Retinal pigment epithelial cell (primary cell): ENCODE data around the gene RMC1.

ENCODE experiments used
- DNase-seq: peaks from one replicate; pipeline ENCODE4 v3.0.0-alpha.2; 2010; ENCODE audit warnings: low read depth
- H3K4me3 ChIP-seq: 2 replicates; pipeline ENCODE4 v1.5.1; 2011; ENCODE audit warnings: mild to moderate bottlenecking, low read length, control low read depth, moderate library complexity
- TF ChIP-seq, protein P1 (sequence below): conservative IDR thresholded peaks from 2 replicates; pipeline ENCODE4 v1.5.1; 2011; ENCODE audit warnings: low read depth, low read length, control low read depth, inconsistent platforms

RMC1 gene

DNA sequence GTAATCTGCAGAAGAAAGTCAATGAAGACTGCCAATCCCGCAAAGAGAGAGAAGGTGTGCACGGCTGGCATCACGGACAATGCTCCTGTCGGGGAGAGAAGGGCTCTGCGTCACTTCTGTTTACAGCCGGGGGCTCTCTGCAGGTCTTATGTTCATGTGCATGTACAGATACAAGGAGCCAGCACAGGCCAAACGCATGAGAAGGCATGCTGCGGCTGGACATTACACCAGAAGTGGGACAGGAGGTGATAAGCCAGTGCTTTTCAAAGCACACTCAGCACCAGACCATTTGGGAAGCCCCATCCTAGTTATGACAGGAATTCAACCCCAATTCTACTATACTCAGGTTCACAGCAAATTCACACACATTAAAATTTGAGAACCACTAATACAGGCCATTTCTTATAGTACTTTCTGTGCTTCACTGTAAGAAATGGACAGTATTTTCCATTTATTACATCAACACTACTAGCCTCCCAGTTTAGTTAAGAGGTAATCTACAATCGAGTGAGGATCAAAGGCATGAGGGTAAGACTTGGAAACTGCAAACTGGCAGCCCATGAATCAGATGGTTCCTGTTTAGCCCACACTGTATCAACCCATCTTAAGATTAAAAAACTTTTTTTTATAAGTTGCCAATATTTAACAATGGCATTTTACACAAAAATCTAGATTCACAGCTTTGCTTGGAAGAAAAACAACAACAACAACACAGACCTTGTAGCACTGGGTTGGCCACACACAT lies 38.2 kb downstream of the RMC1 start:
- H3K4me3 ChIP-seq = no peak overlapping the region
- no peak for DNase-seq
- TF ChIP-seq, protein P1, sequence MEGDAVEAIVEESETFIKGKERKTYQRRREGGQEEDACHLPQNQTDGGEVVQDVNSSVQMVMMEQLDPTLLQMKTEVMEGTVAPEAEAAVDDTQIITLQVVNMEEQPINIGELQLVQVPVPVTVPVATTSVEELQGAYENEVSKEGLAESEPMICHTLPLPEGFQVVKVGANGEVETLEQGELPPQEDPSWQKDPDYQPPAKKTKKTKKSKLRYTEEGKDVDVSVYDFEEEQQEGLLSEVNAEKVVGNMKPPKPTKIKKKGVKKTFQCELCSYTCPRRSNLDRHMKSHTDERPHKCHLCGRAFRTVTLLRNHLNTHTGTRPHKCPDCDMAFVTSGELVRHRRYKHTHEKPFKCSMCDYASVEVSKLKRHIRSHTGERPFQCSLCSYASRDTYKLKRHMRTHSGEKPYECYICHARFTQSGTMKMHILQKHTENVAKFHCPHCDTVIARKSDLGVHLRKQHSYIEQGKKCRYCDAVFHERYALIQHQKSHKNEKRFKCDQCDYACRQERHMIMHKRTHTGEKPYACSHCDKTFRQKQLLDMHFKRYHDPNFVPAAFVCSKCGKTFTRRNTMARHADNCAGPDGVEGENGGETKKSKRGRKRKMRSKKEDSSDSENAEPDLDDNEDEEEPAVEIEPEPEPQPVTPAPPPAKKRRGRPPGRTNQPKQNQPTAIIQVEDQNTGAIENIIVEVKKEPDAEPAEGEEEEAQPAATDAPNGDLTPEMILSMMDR = no peak

- TF ChIP-seq, protein P1 = no peak
- H3K4me3 ChIP-seq = no peak overlapping the region
- no peak for DNase-seq
Observed at GRCh38 chr18:23542461-23542860, 39.1 kb downstream of the RMC1 start.

GRCh38 chr18:23545247-23545789 lies 42.0 kb downstream of the RMC1 start:
- DNase-seq = no peak
- H3K4me3 ChIP-seq = no peak overlapping the region
- TF ChIP-seq, protein P1 = no peak

DNA sequence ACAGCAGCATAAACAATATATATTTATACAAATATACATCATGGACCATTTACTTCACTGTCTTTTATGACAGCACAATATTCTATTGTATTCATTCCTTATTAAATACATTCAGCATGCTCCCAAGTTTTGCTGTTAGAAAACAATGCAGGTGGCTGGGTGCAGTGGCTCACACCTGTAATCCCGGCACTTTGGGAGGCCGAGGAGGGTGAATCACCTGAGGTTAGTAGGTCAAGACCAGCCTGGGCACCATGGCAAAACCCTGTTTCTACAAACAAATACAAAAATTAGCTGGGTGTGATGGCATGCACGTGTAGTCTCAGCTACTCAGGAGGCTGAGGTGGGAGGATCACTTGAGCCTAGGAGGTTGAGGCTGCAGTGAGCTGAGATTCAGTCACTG lies 44.0 kb downstream of the RMC1 start:
- TF ChIP-seq, protein P1 = no peak
- DNase-seq = no peak
- no peak overlapping the region for H3K4me3 ChIP-seq

DNA sequence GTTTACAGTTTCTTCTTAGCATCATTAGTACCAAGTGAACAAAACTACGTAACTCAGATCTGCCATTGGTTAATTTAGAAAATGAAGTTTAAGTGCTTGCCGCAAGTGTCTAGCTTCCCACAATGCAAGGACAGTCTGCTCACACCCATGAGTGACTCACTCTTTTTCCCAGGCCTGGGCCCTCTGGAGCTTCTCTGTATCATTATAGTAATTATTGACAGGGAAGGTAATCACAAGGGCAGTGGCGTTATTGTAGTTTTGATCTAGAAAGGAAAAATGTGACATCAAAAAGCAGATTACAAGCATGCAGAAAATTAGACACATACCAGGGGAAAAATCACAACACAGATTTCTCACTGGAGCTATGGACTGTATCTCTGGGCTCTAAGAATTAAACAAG lies 44.5 kb downstream of the RMC1 start:
- no peak for DNase-seq
- TF ChIP-seq, protein P1 = no peak
- no peak overlapping the region for H3K4me3 ChIP-seq

DNA sequence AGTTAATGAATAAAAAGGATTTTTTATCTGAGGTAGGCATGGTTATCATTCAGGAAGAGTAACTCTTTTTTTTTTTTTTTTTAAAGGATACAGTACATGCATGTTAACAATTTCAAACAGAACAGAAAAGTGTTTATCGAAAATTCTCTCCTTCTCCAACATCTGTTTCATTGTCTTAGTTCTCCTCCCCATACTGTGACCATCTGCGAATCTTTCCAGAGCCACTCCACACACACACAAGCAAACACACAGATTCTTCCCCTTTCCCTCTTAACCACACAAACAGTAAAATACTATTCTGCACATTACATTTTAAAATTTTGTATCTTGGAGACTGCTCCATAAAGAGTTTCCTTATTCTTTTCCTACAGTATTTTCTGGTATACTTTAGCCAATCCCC lies 45.0 kb downstream of the RMC1 start:
- DNase-seq = no peak
- TF ChIP-seq, protein P1 = no peak
- H3K4me3 ChIP-seq = no peak overlapping the region

DNA sequence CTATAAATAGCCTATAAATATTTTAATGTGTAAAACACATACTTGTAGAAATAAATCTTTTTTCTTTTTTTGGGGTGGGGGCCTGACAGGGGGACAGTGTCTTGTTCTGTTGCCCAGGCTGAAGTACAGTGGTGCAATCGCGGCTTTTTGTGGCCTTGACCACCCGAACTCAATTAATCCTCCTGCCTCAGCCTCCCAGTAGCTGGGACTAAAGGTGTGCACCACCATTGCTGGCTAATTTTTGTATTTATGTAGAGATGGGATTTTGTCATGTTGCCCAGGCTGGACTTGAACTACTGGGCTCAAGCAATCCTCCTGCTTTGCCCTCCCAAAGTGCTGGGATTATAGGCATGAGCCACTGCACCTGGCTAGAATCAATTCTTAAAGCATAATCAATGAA lies 45.4 kb downstream of the RMC1 start:
- TF ChIP-seq, protein P1 = no peak
- DNase-seq = no peak
- H3K4me3 ChIP-seq = no peak overlapping the region
